GM12892 (cell line): ENCODE results near the gene ZGRF1.

Experiments
- POLR2A ChIP-seq: IDR thresholded peaks from 2 replicates; pipeline ENCODE4 v1.6.1; 2011; ENCODE audit warnings: low read depth, low read length, control low read depth
- POLR2AphosphoS5 ChIP-seq: IDR thresholded peaks from 2 replicates; pipeline ENCODE4 v1.6.1; 2011; ENCODE audit warnings: low read depth, low read length, control low read depth

- TF ChIP-seq POLR2AphosphoS5, result no peak
- no peak for TF ChIP-seq POLR2A
Measured at GRCh38 chr4:112492321-112492720, 144.4 kb downstream of the ZGRF1 start.
